IMR-90 (cell line): ENCODE measurements around the gene PPP1R16B. TPM values are rescaled to one million over a fixed set of nuclear protein-coding genes. Genes with fewer than 3 reads are reported as not detected.

ENCODE experiments used
- ATAC-seq: fragments of 200-7000 bp; cut with Tn5 transposase; 2 replicates; pipeline ENCODE4 v1.9.1; 2020; ENCODE audit warnings: low read depth, mild to moderate bottlenecking, moderate library complexity
- BruUV-seq: library from RNA; stranded (reverse); fragments of 400-500 nt; replicated peaks from 2 replicates; lab custom pipeline; 2021; lab: Mats Ljungman, UMichigan
- CTCF ChIA-PET: fragments of 300-600 bp; formaldehyde crosslinking; extraction: SDS; loops from one replicate; lab custom pipeline; 2021; ENCODE audit warnings: antibody characterized with exemption; lab: Yijun Ruan, JAX
- POLR2A ChIA-PET: fragments of 300-600 bp; sonication (Branson Sonifier 250); formaldehyde crosslinking; loops from one replicate; lab custom pipeline; 2022; ENCODE audit warnings: antibody characterized with exemption; ENCODE audit not compliant: unreplicated experiment; lab: Charles Lee
- DNase-seq: peaks from one replicate; pipeline ENCODE4 v3.0.0; 2013
- H2AFZ ChIP-seq: replicated peaks from 2 replicates; pipeline ENCODE3; 2013; ENCODE audit warnings: low read length, mild to moderate bottlenecking; ENCODE audit not compliant: poor library complexity
- H2AK5ac ChIP-seq: 2 replicates; pipeline ENCODE4 v1.6.1; 2013; ENCODE audit warnings: low read depth, low read length, inconsistent platforms
- H2AK9ac ChIP-seq: replicated peaks from 2 replicates; pipeline ENCODE3; 2013; ENCODE audit warnings: mild to moderate bottlenecking, low read depth, low read length, moderate library complexity; ENCODE audit not compliant: poor library complexity
- H2BK120ac ChIP-seq: 2 replicates; pipeline ENCODE4 v1.6.1; 2013; ENCODE audit warnings: low read depth, low read length, inconsistent platforms
- H2BK15ac ChIP-seq: 3 replicates; pipeline ENCODE4 v1.6.1; 2013; ENCODE audit warnings: low read depth, low read length, inconsistent platforms
- H2BK20ac ChIP-seq: 2 replicates; pipeline ENCODE4 v1.6.1; 2013; ENCODE audit warnings: low read depth, mild to moderate bottlenecking, inconsistent platforms, low read length, moderate library complexity
- H2BK5ac ChIP-seq: 2 replicates; pipeline ENCODE4 v1.6.1; 2013; ENCODE audit warnings: mild to moderate bottlenecking, low read depth, low read length, inconsistent platforms; ENCODE audit not compliant: poor library complexity, severe bottlenecking
- H3K14ac ChIP-seq: replicated peaks from 2 replicates; pipeline ENCODE4 v1.6.1; 2013; ENCODE audit warnings: low read depth, low read length, inconsistent platforms
- H3K18ac ChIP-seq: 2 replicates; pipeline ENCODE4 v1.6.1; 2013; ENCODE audit warnings: low read depth, low read length, control low read depth
- H3K23ac ChIP-seq: 2 replicates; pipeline ENCODE4 v1.6.1; 2013; ENCODE audit warnings: low read depth, low read length, inconsistent platforms
- H3K27ac ChIP-seq: 2 replicates; pipeline ENCODE4 v1.5.1; 2013; ENCODE audit warnings: mild to moderate bottlenecking, control low read depth, low read length; ENCODE audit not compliant: insufficient read depth
- H3K27me3 ChIP-seq: 2 replicates; pipeline ENCODE4 v1.6.1; 2013; ENCODE audit warnings: low read length; ENCODE audit not compliant: control insufficient read depth, insufficient read depth
- H3K36me3 ChIP-seq: 2 replicates; pipeline ENCODE4 v1.6.1; 2013; ENCODE audit warnings: low read length, mixed read lengths; ENCODE audit not compliant: control insufficient read depth, insufficient read depth
- H3K4ac ChIP-seq: 2 replicates; pipeline ENCODE4 v1.6.1; 2013; ENCODE audit warnings: low read depth, low read length, inconsistent platforms
- H3K4me1 ChIP-seq: 2 replicates; pipeline ENCODE4 v1.6.1; 2013; ENCODE audit warnings: low read length, mixed read lengths; ENCODE audit not compliant: control insufficient read depth, insufficient read depth
- H3K4me2 ChIP-seq: 2 replicates; pipeline ENCODE4 v1.6.1; 2013; ENCODE audit warnings: low read depth, mild to moderate bottlenecking, control low read depth, low read length, moderate library complexity
- H3K4me3 ChIP-seq: 2 replicates; pipeline ENCODE4 v1.5.1; 2013; ENCODE audit warnings: low read depth, mild to moderate bottlenecking, control low read depth, low read length, moderate library complexity; ENCODE audit not compliant: insufficient read depth
- H3K56ac ChIP-seq: 2 replicates; pipeline ENCODE4 v1.6.1; 2013; ENCODE audit warnings: low read length, inconsistent platforms; ENCODE audit not compliant: insufficient read depth; ENCODE audit errors: extremely low read depth
- H3K79me1 ChIP-seq, 2 experiments: 2 replicates each; pipeline ENCODE4 v1.6.1; 2013; ENCODE audit warnings: low read length in 2 of 2, inconsistent platforms in 1 of 2, low read depth in 1 of 2
- H3K9ac ChIP-seq: 2 replicates; pipeline ENCODE4 v1.6.1; 2013; ENCODE audit warnings: low read depth, low read length, control low read depth
- H3K9me1 ChIP-seq: 2 replicates; pipeline ENCODE4 v1.6.1; 2013; ENCODE audit warnings: low read length, inconsistent platforms; ENCODE audit not compliant: insufficient read depth
- H3K9me3 ChIP-seq: 2 replicates; pipeline ENCODE4 v1.6.1; 2013; ENCODE audit warnings: low read length; ENCODE audit not compliant: control insufficient read depth, insufficient read depth
- H4K20me1 ChIP-seq: 2 replicates; pipeline ENCODE4 v1.6.1; 2013; ENCODE audit warnings: low read length, inconsistent platforms; ENCODE audit not compliant: insufficient read depth
- H4K5ac ChIP-seq: 2 replicates; pipeline ENCODE4 v1.6.1; 2013; ENCODE audit warnings: mild to moderate bottlenecking, low read depth, low read length, control low read depth
- H4K8ac ChIP-seq, 2 experiments: 2 replicates each; pipeline ENCODE4 v1.6.1; 2013; ENCODE audit warnings: low read depth in 2 of 2, low read length in 2 of 2, control low read depth in 1 of 2, inconsistent platforms in 1 of 2
- H4K91ac ChIP-seq: 2 replicates; pipeline ENCODE4 v1.6.1; 2013; ENCODE audit warnings: low read depth, low read length, inconsistent platforms; ENCODE audit not compliant: insufficient read depth
- ELK1 ChIP-seq: fragments of 150-350 bp; IDR thresholded peaks from 2 replicates; pipeline ENCODE4 v1.6.1; 2016; ENCODE audit warnings: low read depth, mild to moderate bottlenecking, low read length, moderate library complexity, borderline replicate concordance
- MAZ ChIP-seq: IDR thresholded peaks from 2 replicates; pipeline ENCODE4 v1.6.1; 2012; ENCODE audit warnings: low read depth, mild to moderate bottlenecking, low read length, improper control_type of control experiment, moderate library complexity, borderline replicate concordance
- NFE2L2 ChIP-seq: fragments of 150-350 bp; IDR thresholded peaks from 2 replicates; pipeline ENCODE4 v1.6.1; 2016; ENCODE audit warnings: low read depth, mild to moderate bottlenecking, low read length
- POLR2A ChIP-seq: IDR thresholded peaks from 2 replicates; pipeline ENCODE4 v1.6.1; 2012; ENCODE audit warnings: mild to moderate bottlenecking, low read depth, low read length
- WGBS, 2 experiments: methylation state at CpG; one replicate each; pipeline versions ENCODE4 v1.1.5 to v1.1.7; 2013; ENCODE audit warnings: missing lambda C conversion rate in 2 of 2; ENCODE audit not compliant: insufficient read length in 1 of 2; ENCODE audit errors: extremely low coverage in 2 of 2; 5-methylcytosine and 5-hydroxymethylcytosine counted together
- dilution Hi-C: fragments of 300-500 bp; cut with HindIII; formaldehyde crosslinking; loops from one replicate; pipeline ENCODE4 v1.14.3; 2018; ENCODE audit warnings: low sequenced_read_pairs; ENCODE audit not compliant: unreplicated experiment
- in situ Hi-C: fragments of 300-500 bp; cut with MboI; formaldehyde crosslinking; loops from 3 replicates; pipeline ENCODE4 v1.14.3; 2019; ENCODE audit warnings: low sequenced_read_pairs, inconsistent platforms, mixed read lengths
- intact Hi-C: fragments of 100-400 bp; cut with micrococcal nuclease; formaldehyde crosslinking; loops from 2 replicates; pipeline ENCODE4 v1.10.0; 2022
- polyA plus RNA-seq, 3 experiments: library from polyadenylated mRNA; depleted of rRNA; stranded (reverse); fragments of >200 nt; gene quantifications; 2 replicates each; pipeline ENCODE4 v1.2.3, GENCODE V29; 2012; ENCODE audit warnings: low replicate concordance in 1 of 3
- total RNA-seq: library from RNA; depleted of rRNA; stranded (reverse); fragments of >200 nt; gene quantifications from 2 replicates; pipeline ENCODE4 v1.2.3, GENCODE V29; 2012

The PPP1R16B gene
- total and polyA plus RNA-seq, 2 of the 4 experiments (the other 2 are of a cell fraction) = not detected

GRCh38 chr20:38939686-38940085, 134.2 kb downstream of the PPP1R16B start:
- CTCF ChIA-PET = no interaction called here
- in situ Hi-C loops = no loop called here
- DNase-seq = no peak
- no peak overlapping the region for H2BK20ac ChIP-seq
- no peak overlapping the region for H3K56ac ChIP-seq
- H2BK120ac ChIP-seq = no peak overlapping the region
- no peak overlapping the region for H3K23ac ChIP-seq
- H3K27me3 ChIP-seq = no peaks in the 10 kb centered on the region
- dilution Hi-C loops = no loop called here
- no peak for TF ChIP-seq POLR2A
- TF ChIP-seq ELK1 = no peak
- no peak for TF ChIP-seq NFE2L2
- TF ChIP-seq MAZ = no peak
- H3K27ac ChIP-seq = no peak overlapping the region
- no peak overlapping the region for H3K4ac ChIP-seq
- no peak overlapping the region for H2BK5ac ChIP-seq
- no peak overlapping the region for H3K4me2 ChIP-seq
- H4K91ac ChIP-seq = no peak overlapping the region
- no peak for ATAC-seq
- H2BK15ac ChIP-seq = no peak overlapping the region
- H3K4me3 ChIP-seq = no peak overlapping the region
- no peak overlapping the region for H2AFZ ChIP-seq
- peaks cover 30% of the 10 kb centered on the region for H3K9me1 ChIP-seq
- H3K79me1 ChIP-seq = peaks cover 57 to 76% of the 10 kb centered on the region in 2 experiments
- H3K36me3 ChIP-seq = peaks cover 1% of the 10 kb centered on the region; the same call in 1 of the 2 replicates
- WGBS, 2 experiments = 100% methylated on average over 1 of the region's 2 CpGs; no CpG with 5 or more reads in 1 of the 2 experiments
- H2AK9ac ChIP-seq = no peak overlapping the region
- no peak overlapping the region for H3K14ac ChIP-seq
- POLR2A ChIA-PET = no interaction called here
- no peak overlapping the region for H4K5ac ChIP-seq
- H3K18ac ChIP-seq = no peak overlapping the region
- H3K9me3 ChIP-seq = no peaks in the 10 kb centered on the region
- no peak overlapping the region for H4K8ac ChIP-seq
- peaks cover 6% of the 10 kb centered on the region; the same call in 1 of the 2 replicates for H4K20me1 ChIP-seq
- no peak overlapping the region for H3K9ac ChIP-seq
- intact Hi-C loops = no loop called here
- no peak overlapping the region for H2AK5ac ChIP-seq
- BruUV-seq = no TSS peak
- H3K4me1 ChIP-seq = peaks cover 4% of the 10 kb centered on the region
